Measurements from ENCODE around the gene OPHN1.
"Not testable (repeated sequence)": the region's sequence is repeated elsewhere in the genome, so short reads cannot be mapped to it uniquely, and the experiment has no call there.

GRCh38 chrX:68070119-68070518, 363.2 kb downstream of the OPHN1 start:
- TF ChIP-seq CTCF, POLR2AphosphoS5, EP300 (IDR thresholded peaks at IDR 0.05): not testable (repeated sequence)

Measured in gastroesophageal sphincter (tissue), 3 donors.